ENCODE measurements around the gene OGFOD3. TPM values are rescaled to one million over a fixed set of nuclear protein-coding genes. Genes with fewer than 3 reads are reported as not detected.
A peak's percentile ranks its signal among the peaks of the same experiment; 100 is the strongest.

OGFOD3 gene
- total RNA-seq, 1 donor from 2014 or later = 19.9 TPM

DNA sequence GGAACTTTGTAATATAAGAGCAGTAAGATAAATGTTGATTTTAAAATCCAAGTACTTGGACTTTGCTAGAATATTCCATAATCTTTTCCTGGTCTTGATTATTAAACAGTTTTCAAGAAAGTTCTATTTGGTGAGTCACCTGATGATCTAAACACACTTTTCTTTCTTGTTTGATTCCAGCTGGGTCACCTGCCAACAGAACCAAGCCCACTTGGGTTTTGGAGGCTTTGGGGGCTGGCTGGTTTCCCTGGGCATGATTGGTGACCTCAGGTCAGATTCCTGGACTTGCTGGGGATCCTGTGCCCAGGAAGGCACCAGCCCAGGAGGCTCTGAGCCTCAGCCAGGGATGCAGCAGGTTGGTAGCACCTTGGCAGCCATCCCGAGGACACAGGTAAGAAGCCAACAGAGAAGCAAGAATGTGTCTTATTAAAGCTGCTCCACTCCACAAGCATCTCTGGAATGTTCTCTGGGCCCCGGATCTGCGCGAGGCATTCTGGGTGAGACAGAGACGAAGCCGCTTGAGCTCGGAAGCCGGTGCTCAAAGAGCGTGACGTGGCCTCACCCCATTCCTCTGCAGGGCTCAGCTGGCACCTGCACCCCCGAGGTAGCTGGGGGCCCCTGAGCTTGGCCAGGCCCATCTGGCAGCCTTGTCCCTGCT, 62.5 kb downstream of the OGFOD3 start:
- no peaks in the 10 kb centered on the region for H3K9me3 Mint-ChIP-seq (ENCODE audit: low read depth)
- H3K27ac Mint-ChIP-seq (ENCODE audit: unreplicated experiment) = no peak overlapping the region
- no peak overlapping the region for H3K4me3 Mint-ChIP-seq (ENCODE audit: unreplicated experiment)
- H3K4me1 Mint-ChIP-seq (ENCODE audit: low read depth) = peaks cover 6% of the 10 kb centered on the region
- DNase-seq (ENCODE audit: low spot score) = no peak
- TF ChIP-seq, protein P1, sequence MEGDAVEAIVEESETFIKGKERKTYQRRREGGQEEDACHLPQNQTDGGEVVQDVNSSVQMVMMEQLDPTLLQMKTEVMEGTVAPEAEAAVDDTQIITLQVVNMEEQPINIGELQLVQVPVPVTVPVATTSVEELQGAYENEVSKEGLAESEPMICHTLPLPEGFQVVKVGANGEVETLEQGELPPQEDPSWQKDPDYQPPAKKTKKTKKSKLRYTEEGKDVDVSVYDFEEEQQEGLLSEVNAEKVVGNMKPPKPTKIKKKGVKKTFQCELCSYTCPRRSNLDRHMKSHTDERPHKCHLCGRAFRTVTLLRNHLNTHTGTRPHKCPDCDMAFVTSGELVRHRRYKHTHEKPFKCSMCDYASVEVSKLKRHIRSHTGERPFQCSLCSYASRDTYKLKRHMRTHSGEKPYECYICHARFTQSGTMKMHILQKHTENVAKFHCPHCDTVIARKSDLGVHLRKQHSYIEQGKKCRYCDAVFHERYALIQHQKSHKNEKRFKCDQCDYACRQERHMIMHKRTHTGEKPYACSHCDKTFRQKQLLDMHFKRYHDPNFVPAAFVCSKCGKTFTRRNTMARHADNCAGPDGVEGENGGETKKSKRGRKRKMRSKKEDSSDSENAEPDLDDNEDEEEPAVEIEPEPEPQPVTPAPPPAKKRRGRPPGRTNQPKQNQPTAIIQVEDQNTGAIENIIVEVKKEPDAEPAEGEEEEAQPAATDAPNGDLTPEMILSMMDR (IDR thresholded peaks at IDR 0.05) = no peak
- H3K36me3 Mint-ChIP-seq (ENCODE audit: low read depth) = no peaks in the 10 kb centered on the region
- H3K27me3 Mint-ChIP-seq (ENCODE audit: low read depth) = peaks cover 13% of the 10 kb centered on the region

DNA sequence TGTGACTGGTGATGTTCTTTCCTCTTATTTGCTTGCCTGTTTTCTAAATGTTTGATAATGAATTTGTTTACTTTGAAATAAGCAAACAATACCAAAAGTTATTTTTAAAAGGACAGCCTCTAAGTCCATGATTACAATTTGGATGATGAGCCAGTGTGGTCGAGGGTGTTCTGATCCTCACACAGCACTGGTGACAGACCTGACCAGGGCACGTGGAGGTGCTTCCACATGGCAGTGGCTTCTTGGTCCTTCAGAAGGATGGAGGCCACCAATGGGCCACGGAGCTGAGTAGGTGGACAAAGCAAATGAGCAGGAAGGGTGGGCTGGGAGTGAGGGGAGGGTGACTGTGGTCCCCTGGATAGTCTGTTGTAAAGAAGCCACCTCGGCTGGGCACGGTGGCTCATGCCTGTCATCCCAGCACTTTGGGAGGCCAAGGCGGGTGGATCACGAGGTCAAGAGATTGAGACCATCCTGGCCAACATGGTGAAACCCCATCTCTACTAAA, 63.5 kb downstream of the OGFOD3 start:
- TF ChIP-seq, protein P1 (IDR thresholded peaks at IDR 0.05) = no peak
- H3K4me1 Mint-ChIP-seq (ENCODE audit: low read depth) = peaks cover 6% of the 10 kb centered on the region
- H3K27ac Mint-ChIP-seq (ENCODE audit: unreplicated experiment) = no peak overlapping the region
- no peaks in the 10 kb centered on the region for H3K9me3 Mint-ChIP-seq (ENCODE audit: low read depth)
- H3K4me3 Mint-ChIP-seq (ENCODE audit: unreplicated experiment) = no peak overlapping the region
- DNase-seq (ENCODE audit: low spot score) = no peak
- peaks cover 13% of the 10 kb centered on the region for H3K27me3 Mint-ChIP-seq (ENCODE audit: low read depth)
- H3K36me3 Mint-ChIP-seq (ENCODE audit: low read depth) = no peaks in the 10 kb centered on the region

DNA sequence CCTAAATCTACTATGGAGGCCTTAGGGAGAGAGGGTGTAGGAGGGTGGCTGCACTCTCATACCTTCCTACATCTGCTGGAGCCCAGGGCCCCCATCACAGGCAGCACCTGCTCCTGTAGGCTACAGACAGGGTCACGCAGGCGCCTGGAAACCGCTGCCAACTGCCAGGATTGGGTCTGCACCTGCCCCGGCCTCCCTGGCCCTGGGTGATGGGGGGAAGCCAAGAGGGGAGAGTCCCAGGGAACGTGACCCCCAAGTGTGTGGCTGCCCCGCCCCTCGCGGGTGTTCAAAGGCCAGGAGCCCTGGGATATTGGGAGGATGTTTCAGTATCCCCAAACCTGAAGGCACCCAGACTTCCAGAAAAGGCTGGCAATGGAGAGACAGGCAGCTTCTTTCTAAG, 64.9 kb downstream of the OGFOD3 start:
- TF ChIP-seq, protein P1 (IDR thresholded peaks at IDR 0.05) = no peak
- Mint-ChIP-seq H3K4me1 (ENCODE audit: low read depth) (peaks cover 3% of the 10 kb centered on the region), H3K27ac (ENCODE audit: unreplicated experiment) (no peak overlapping the region), H3K36me3 (ENCODE audit: low read depth) (no peaks in the 10 kb centered on the region), H3K4me3 (ENCODE audit: unreplicated experiment) (no peak overlapping the region), H3K9me3 (ENCODE audit: low read depth) (no peaks in the 10 kb centered on the region), H3K27me3 (ENCODE audit: low read depth) (peaks cover 22% of the 10 kb centered on the region)
- DNase-seq (ENCODE audit: low spot score) = no peak

DNA sequence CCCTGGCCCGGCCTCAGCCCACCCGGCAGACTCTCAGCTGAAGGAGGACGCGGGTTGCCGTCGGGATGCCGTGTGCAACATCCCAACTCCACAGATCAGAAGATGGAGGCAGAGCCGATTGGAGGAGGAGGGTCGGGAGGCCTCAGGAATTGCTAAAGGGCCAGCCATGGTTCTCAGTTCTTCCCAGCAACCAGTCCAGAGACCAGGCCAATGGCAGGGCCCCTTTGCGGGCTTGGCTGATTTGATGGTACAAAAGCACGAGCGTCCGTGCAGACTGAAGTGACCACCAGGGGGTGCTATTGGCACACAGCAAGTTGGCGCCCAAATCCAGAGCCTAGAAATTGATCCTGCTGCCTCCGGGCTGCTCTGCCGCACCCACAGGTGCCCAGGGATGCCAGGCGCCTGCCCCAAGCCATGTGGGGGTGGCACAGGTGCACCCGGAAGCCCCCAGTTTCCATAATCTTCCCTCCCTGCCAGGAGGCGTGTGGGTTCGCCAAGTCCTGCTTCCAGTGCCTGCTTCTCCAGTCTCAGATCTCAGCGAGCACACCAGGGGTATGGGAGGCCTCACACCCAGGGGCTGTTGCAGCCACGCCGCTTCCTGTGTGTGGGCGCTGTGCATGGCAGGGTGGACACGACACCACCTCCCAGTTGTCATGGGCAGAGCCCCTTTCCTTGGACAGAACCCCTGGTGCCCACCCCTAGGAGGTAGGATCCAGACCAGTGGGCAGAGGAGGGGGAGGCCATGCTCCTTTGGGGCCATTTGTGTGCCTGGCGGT, 66.5 kb downstream of the OGFOD3 start:
- Mint-ChIP-seq H3K27ac (ENCODE audit: unreplicated experiment) (no peak overlapping the region), H3K9me3 (ENCODE audit: low read depth) (no peaks in the 10 kb centered on the region), H3K36me3 (ENCODE audit: low read depth) (no peaks in the 10 kb centered on the region), H3K4me3 (ENCODE audit: unreplicated experiment) (no peak overlapping the region), H3K27me3 (ENCODE audit: low read depth) (peaks cover 19% of the 10 kb centered on the region), H3K4me1 (ENCODE audit: low read depth) (peaks cover 2% of the 10 kb centered on the region)
- TF ChIP-seq, protein P1 (IDR thresholded peaks at IDR 0.05) = peak; percentile 98
- DNase-seq (ENCODE audit: low spot score) = no peak

DNA sequence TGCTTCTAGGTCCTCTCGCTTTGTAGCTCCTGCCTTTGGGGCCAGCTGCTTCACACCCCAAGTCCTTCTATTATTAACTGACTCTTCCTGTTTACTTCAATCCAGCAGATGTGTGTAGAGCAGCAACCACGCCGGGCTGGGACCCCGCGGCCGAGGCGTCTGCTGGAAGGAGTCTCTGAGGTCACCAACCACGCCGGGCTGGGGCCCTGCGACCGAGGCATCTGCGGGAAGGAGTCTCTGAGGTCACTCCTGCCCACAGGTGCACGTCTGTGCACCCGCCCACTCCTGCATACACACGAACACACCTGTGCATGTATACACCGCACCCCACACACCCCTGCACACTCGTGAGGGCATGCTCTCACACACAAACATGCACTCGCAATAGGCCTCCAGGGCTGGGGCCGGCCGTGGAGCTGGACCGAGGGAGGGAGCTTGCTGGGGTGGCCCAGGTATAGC, 67.1 kb downstream of the OGFOD3 start:
- Mint-ChIP-seq H3K4me3 (ENCODE audit: unreplicated experiment) (no peak overlapping the region), H3K36me3 (ENCODE audit: low read depth) (no peaks in the 10 kb centered on the region), H3K9me3 (ENCODE audit: low read depth) (no peaks in the 10 kb centered on the region), H3K27me3 (ENCODE audit: low read depth) (peaks cover 24% of the 10 kb centered on the region), H3K4me1 (ENCODE audit: low read depth) (peaks cover 2% of the 10 kb centered on the region), H3K27ac (ENCODE audit: unreplicated experiment) (no peak overlapping the region)
- no peak for DNase-seq (ENCODE audit: low spot score)
- TF ChIP-seq, protein P1 (IDR thresholded peaks at IDR 0.05) = no peak
